ENCODE measurements around the gene IL16. TPM values are rescaled to one million over a fixed set of nuclear protein-coding genes. Genes with fewer than 3 reads are reported as not detected.

Gene IL16
- total RNA-seq, 2 experiments from 2014 or later: 240 to 243 TPM

Other genes starting within 250 kb of the IL16 start
- 10 to 100 TPM; 27.0 to 27.4 TPM for gene MESD, start 207.1 kb upstream of the IL16 start, total RNA-seq
- 10 to 100 TPM; 32.3 to 33.8 TPM for gene TLNRD1, start 196.0 kb upstream of the IL16 start, total RNA-seq
- not detected for gene CFAP161, start 62.6 kb upstream of the IL16 start, total RNA-seq
- 1 to 10 TPM; 4.9 to 5.3 TPM for gene STARD5, start 127.3 kb downstream of the IL16 start, total RNA-seq
- gene TMC3, start 177.3 kb downstream of the IL16 start, total RNA-seq: not detected

Measured in activated CD8-positive, alpha-beta T cell treated with anti-CD3 and anti-CD28 coated beads, Interleukin-2, amount 10 ng/mL, durations not matched to agents 7 days and 5 days (primary cell).